HCT116 (cell line): ENCODE results near the gene SENP8.

Experiments
- CTCF ChIP-seq, 3 experiments: fragments of 200-600 bp in 1 of 3; sonication (generic) in 1 of 3; IDR thresholded peaks in 2 of 3; conservative IDR thresholded peaks in 1 of 3; 2 replicates each; pipeline ENCODE4 v1.5.1; 2012 to 2017; ENCODE audit warnings: low read depth in 2 of 3, low read length in 2 of 3, antibody characterized with exemption in 1 of 3, borderline replicate concordance in 1 of 3, control low read depth in 1 of 3, mild to moderate bottlenecking in 1 of 3, mixed read lengths in 1 of 3, mixed run types in 1 of 3, moderate library complexity in 1 of 3; ENCODE audit not compliant: insufficient read depth in 1 of 3
- EZH2phosphoT487 ChIP-seq: fragments of 200-600 bp; IDR thresholded peaks from 2 replicates; pipeline ENCODE4 v1.6.1; 2018; ENCODE audit warnings: antibody characterized with exemption, borderline replicate concordance
- JUND ChIP-seq: IDR thresholded peaks from 2 replicates; pipeline ENCODE4 v1.6.1; 2012
- POLR2A ChIP-seq: IDR thresholded peaks from 2 replicates; pipeline ENCODE4 v1.7.0; 2011; ENCODE audit warnings: borderline replicate concordance; ENCODE audit not compliant: insufficient read depth, insufficient read length; ENCODE audit errors: extremely low read depth
- REST ChIP-seq: IDR thresholded peaks from 2 replicates; pipeline ENCODE4 v1.6.1; 2012; ENCODE audit warnings: low read depth
- SP1 ChIP-seq: IDR thresholded peaks from 2 replicates; pipeline ENCODE4 v1.6.1; 2012; ENCODE audit warnings: low read depth

- TF ChIP-seq CTCF (IDR thresholded peaks at IDR 0.05 in 2 of 3, conservative IDR thresholded peaks at IDR 0.05 in 1 of 3; ENCODE audit: borderline replicate concordance in 1 of 3, insufficient read depth in 1 of 3, low read depth in 2 of 3, low read length in 2 of 3) (no peak), POLR2A (no peak), REST (no peak), EZH2phosphoT487 (no peak), JUND (no peak), SP1 (no peak)
Measured at GRCh38 chr15:72182244-72182643, 64.0 kb downstream of the SENP8 start.
